Measurements from ENCODE around the gene AAK1.

AAK1 gene

GRCh38 chr2:69531186-69531585 is 112.4 kb downstream of the AAK1 start:
- Histone ChIP-seq H3K4me1 (ENCODE audit: insufficient read depth, low read length) (no peaks in the 10 kb centered on the region), H3K79me2 (ENCODE audit: insufficient read depth, low read length) (peaks cover 15% of the 10 kb centered on the region; the same call in 1 of the 2 replicates), H3K9ac (ENCODE audit: low read depth, low read length) (no peak overlapping the region), H3K27me3 (ENCODE audit: insufficient read depth, low read length, poor library complexity) (no peaks in the 10 kb centered on the region), H4K20me1 (ENCODE audit: insufficient read depth, low read length) (no peaks in the 10 kb centered on the region), H3K36me3 (ENCODE audit: insufficient read depth, low read length) (peaks cover 98% of the 10 kb centered on the region), H3K4me3 (ENCODE audit: low read depth in 1 of 2, low read length in 2 of 2) (no peak overlapping the region), H3K27ac (ENCODE audit: low read length) (no peak overlapping the region), H2AFZ (ENCODE audit: low read depth, low read length) (no peak overlapping the region), H3K4me2 (ENCODE audit: insufficient read depth, low read length) (no peak overlapping the region), H3K9me3 (ENCODE audit: insufficient read depth, low read length, severe bottlenecking) (no peaks in the 10 kb centered on the region)
- no peak for TF ChIP-seq EZH2 (IDR thresholded peaks at IDR 0.05; ENCODE audit: borderline replicate concordance, low read depth, low read length, severe bottlenecking)
- no peak for TF ChIP-seq CTCF (IDR thresholded peaks at IDR 0.05; ENCODE audit: borderline replicate concordance, extremely low read depth, low read length, poor library complexity, severe bottlenecking)
- DNase-seq (no peak), ATAC-seq (ENCODE audit: insufficient read depth, low read depth) (no peak)

GRCh38 chr2:69529480-69529879 is 114.1 kb downstream of the AAK1 start:
- Histone ChIP-seq H3K27ac (ENCODE audit: low read length) (no peak overlapping the region), H3K27me3 (ENCODE audit: insufficient read depth, low read length, poor library complexity) (no peaks in the 10 kb centered on the region), H4K20me1 (ENCODE audit: insufficient read depth, low read length) (no peaks in the 10 kb centered on the region), H3K79me2 (ENCODE audit: insufficient read depth, low read length) (peaks cover 5% of the 10 kb centered on the region; the same call in 1 of the 2 replicates), H3K9ac (ENCODE audit: low read depth, low read length) (no peak overlapping the region), H3K36me3 (ENCODE audit: insufficient read depth, low read length) (peaks cover 98% of the 10 kb centered on the region), H3K4me3 (ENCODE audit: low read depth in 1 of 2, low read length in 2 of 2) (no peak overlapping the region), H2AFZ (ENCODE audit: low read depth, low read length) (no peak overlapping the region), H3K9me3 (ENCODE audit: insufficient read depth, low read length, severe bottlenecking) (no peaks in the 10 kb centered on the region), H3K4me1 (ENCODE audit: insufficient read depth, low read length) (no peaks in the 10 kb centered on the region), H3K4me2 (ENCODE audit: insufficient read depth, low read length) (no peak overlapping the region)
- no peak for DNase-seq
- TF ChIP-seq EZH2 (IDR thresholded peaks at IDR 0.05; ENCODE audit: borderline replicate concordance, low read depth, low read length, severe bottlenecking): no peak
- ATAC-seq (ENCODE audit: insufficient read depth, low read depth): no peak

- ATAC-seq (ENCODE audit: insufficient read depth, low read depth) (no peak), DNase-seq (no peak)
- H2AFZ ChIP-seq (ENCODE audit: low read depth, low read length): no peak overlapping the region
- H4K20me1 ChIP-seq (ENCODE audit: insufficient read depth, low read length): no peaks in the 10 kb centered on the region
- H3K9ac ChIP-seq (ENCODE audit: low read depth, low read length): no peak overlapping the region
- no peak overlapping the region for H3K27ac ChIP-seq (ENCODE audit: low read length)
- no peaks in the 10 kb centered on the region for H3K27me3 ChIP-seq (ENCODE audit: insufficient read depth, low read length, poor library complexity)
- no peak overlapping the region for H3K4me3 ChIP-seq (ENCODE audit: low read depth in 1 of 2, low read length in 2 of 2)
- no peak for TF ChIP-seq EZH2 (IDR thresholded peaks at IDR 0.05; ENCODE audit: borderline replicate concordance, low read depth, low read length, severe bottlenecking)
- no peak for TF ChIP-seq CTCF (IDR thresholded peaks at IDR 0.05; ENCODE audit: borderline replicate concordance, extremely low read depth, low read length, poor library complexity, severe bottlenecking)
- no peaks in the 10 kb centered on the region for H3K79me2 ChIP-seq (ENCODE audit: insufficient read depth, low read length)
- H3K9me3 ChIP-seq (ENCODE audit: insufficient read depth, low read length, severe bottlenecking): no peaks in the 10 kb centered on the region
- H3K36me3 ChIP-seq (ENCODE audit: insufficient read depth, low read length): peaks cover 95% of the 10 kb centered on the region
- no peaks in the 10 kb centered on the region for H3K4me1 ChIP-seq (ENCODE audit: insufficient read depth, low read length)
- H3K4me2 ChIP-seq (ENCODE audit: insufficient read depth, low read length): no peak overlapping the region
These were observed 118.3 kb downstream of the AAK1 start for GRCh38 chr2:69525261-69525660.

- Histone ChIP-seq H3K4me3 (ENCODE audit: low read depth in 1 of 2, low read length in 2 of 2) (no peak overlapping the region), H3K4me1 (ENCODE audit: insufficient read depth, low read length) (no peaks in the 10 kb centered on the region), H3K27me3 (ENCODE audit: insufficient read depth, low read length, poor library complexity) (no peaks in the 10 kb centered on the region), H3K79me2 (ENCODE audit: insufficient read depth, low read length) (no peaks in the 10 kb centered on the region), H3K9ac (ENCODE audit: low read depth, low read length) (no peak overlapping the region), H2AFZ (ENCODE audit: low read depth, low read length) (no peak overlapping the region), H3K36me3 (ENCODE audit: insufficient read depth, low read length) (peaks cover 95% of the 10 kb centered on the region), H3K4me2 (ENCODE audit: insufficient read depth, low read length) (no peak overlapping the region), H3K27ac (ENCODE audit: low read length) (no peak overlapping the region), H4K20me1 (ENCODE audit: insufficient read depth, low read length) (no peaks in the 10 kb centered on the region), H3K9me3 (ENCODE audit: insufficient read depth, low read length, severe bottlenecking) (no peaks in the 10 kb centered on the region)
- no peak for DNase-seq
- no peak for TF ChIP-seq EZH2 (IDR thresholded peaks at IDR 0.05; ENCODE audit: borderline replicate concordance, low read depth, low read length, severe bottlenecking)
- TF ChIP-seq CTCF (IDR thresholded peaks at IDR 0.05; ENCODE audit: borderline replicate concordance, extremely low read depth, low read length, poor library complexity, severe bottlenecking): no peak
- ATAC-seq (ENCODE audit: insufficient read depth, low read depth): no peak
These were observed 118.7 kb downstream of the AAK1 start for GRCh38 chr2:69524799-69525198.
